RPMI8226 (cell line): ENCODE measurements around the gene ZFYVE21.
"Not testable (repeated sequence)": the region's sequence is repeated elsewhere in the genome, so short reads cannot be mapped to it uniquely, and the experiment has no call there.

Source experiments
- DNase-seq: peaks from one replicate; pipeline ENCODE4 v3.0.0-alpha.2; 2015

ZFYVE21 gene

DNA sequence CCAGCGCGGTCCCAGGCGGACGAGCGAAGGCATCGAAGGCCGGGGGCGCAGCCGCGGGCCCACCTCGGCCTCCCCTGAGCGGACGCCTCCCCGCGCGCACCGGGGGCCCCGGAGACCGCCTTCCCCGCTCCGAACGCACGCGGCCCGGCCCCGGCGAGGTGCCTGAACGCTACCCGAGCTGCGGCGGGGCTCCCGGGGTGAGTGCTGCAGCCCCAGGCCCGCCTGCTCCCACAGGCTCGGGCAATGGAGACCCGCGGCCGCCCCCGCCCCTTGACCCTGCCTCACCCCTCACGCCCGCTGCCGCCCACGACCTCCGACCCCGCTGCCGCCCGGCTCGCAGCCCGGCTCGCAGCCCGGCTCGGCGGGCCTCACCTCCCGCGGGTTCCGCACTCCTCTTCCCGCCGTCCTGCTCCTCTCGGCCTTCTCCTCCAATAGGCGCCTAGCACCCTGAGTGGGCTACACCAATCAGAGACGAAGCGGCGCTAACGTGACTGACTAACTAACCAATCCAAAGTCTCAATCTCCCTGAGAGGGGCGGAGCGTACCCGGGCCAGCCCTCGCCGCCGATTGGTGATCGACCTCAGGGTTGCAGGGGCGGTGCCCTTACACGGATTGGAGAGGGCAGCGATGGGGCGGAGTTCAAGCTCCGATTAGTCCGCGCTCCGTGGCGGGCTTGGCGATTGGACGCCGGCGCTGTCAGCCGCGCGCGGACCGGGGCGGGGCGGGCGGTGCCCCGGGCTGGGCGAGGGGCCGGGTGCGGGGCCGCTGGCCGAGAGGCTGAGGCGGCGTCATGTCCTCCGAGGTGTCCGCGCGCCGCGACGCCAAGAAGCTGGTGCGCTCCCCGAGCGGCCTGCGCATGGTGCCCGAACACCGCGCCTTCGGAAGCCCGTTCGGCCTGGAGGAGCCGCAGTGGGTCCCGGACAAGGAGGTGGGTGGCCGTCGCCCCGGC, at the start of gene ZFYVE21, which contains the start of gene XRCC3:
Gene ZFYVE21, plus strand, starts transcription at position 759 of the 949 bp plus-strand sequence. Its CDS starts 32 bp downstream, at position 791.
Gene XRCC3, minus strand, starts transcription at position 400 of the 949 bp plus-strand sequence. CDS start 4,364 bp downstream, outside the sequence.
- peak; percentile 97 for DNase-seq

DNA sequence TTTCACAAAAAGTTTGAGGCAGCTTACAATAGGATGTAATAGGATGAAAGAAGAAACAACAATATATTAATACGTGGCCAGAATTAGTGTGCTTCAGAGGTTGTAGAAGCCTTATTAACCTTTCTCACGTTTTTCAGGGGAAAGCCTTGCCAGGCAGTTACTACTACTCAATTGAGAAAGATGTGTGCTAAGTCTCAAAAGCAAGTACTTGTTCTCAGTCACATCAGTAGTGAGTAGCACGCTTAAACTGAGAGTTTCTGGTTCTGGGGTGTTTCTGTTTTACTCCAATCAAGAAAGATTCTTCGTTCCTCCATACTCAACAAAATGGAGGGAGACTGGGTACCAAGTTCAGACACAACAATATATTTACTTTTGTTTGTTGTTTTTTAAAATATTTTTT, 47.9 kb upstream of the ZFYVE21 start:
- DNase-seq: no peak

GRCh38 chr14:103668117-103668516, 47.5 kb upstream of the ZFYVE21 start:
- no peak for DNase-seq

DNA sequence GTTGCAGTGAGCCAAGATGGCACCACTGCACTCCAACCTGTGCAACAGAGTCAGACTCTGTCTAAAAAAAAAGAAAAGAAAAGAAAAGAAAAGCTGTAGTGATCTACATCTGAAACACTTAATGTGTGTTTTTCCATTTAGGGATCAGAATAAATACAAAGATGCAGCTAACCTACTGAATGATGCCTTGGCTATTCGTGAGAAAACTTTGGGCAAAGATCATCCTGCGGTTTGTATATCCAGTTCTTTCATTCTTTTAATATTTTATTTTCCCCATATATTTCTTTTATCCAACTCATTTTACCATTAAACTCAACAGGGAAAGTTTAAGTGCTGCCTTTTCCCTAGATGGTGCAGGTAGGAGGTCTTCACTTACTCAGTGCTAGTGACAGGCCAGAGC, 46.2 kb upstream of the ZFYVE21 start:
- DNase-seq: no peak

- DNase-seq: no peak
Observed at GRCh38 chr14:103671911-103672310, 43.7 kb upstream of the ZFYVE21 start.

GRCh38 chr14:103675957-103676356, 39.7 kb upstream of the ZFYVE21 start:
- no peak for DNase-seq

DNA sequence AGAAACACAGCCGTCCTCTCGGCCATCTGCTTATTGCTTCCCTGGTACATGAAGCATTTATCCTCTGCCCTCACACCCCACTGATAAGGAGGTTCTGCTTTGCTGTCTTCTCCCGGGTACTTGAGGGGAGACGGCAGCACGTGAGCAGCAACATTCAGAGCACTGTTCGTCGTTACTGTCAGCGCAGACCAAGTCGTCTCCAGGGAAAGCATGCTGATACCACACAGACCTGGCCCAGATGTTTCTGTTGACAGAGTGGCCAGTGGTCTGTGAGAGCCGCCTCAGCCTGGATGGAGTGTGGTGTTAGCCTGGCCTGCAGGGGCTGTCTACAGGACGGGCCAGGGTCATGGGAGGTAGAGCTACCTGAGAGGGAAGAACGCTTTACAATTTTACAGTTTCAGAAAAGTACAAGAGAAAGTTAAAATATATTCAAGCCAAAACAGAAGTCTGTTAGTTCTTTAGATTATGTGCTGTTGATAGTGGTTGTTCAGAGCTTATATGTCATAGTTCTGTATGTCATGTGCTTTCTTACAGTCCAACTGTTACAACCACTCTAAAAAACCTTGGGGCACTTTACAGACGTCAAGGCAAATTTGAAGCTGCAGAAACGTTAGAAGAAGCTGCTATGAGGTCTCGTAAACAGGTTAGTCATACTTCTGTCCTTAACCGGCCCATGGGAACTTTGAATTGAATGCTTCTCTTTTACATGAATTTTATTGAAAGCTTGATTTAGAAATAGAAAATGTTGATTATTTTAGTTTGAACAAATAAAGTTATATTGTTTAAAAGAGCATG, 38.5 kb upstream of the ZFYVE21 start:
- DNase-seq: no peak

DNA sequence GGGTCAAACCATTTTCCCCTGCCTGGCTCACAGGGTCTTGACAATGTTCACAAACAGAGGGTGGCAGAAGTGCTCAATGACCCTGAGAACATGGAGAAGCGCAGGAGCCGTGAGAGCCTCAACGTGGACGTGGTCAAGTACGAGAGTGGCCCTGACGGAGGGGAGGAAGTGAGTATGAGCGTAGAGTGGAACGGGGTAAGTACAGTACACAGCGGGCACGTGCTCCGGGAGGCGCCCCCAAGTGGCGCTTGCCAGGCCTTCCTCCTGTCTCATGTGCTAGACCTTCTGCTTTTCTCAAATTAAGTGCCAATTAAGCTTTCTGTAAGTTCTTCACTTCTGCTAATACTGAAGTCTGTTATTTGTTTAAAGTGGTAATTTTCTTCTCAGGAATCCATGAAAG, 36.3 kb upstream of the ZFYVE21 start:
- DNase-seq: peak; percentile 8

GRCh38 chr14:103680491-103681231, 34.9 kb upstream of the ZFYVE21 start:
- no peak for DNase-seq

- no peak for DNase-seq
Observed at GRCh38 chr14:103683139-103683538, 32.5 kb upstream of the ZFYVE21 start.

GRCh38 chr14:103684471-103684870, 31.1 kb upstream of the ZFYVE21 start:
- DNase-seq: no peak

GRCh38 chr14:103684871-103685270, 30.7 kb upstream of the ZFYVE21 start:
- no peak for DNase-seq

- DNase-seq: no peak
Observed at GRCh38 chr14:103685276-103686211, 30.1 kb upstream of the ZFYVE21 start.

DNA sequence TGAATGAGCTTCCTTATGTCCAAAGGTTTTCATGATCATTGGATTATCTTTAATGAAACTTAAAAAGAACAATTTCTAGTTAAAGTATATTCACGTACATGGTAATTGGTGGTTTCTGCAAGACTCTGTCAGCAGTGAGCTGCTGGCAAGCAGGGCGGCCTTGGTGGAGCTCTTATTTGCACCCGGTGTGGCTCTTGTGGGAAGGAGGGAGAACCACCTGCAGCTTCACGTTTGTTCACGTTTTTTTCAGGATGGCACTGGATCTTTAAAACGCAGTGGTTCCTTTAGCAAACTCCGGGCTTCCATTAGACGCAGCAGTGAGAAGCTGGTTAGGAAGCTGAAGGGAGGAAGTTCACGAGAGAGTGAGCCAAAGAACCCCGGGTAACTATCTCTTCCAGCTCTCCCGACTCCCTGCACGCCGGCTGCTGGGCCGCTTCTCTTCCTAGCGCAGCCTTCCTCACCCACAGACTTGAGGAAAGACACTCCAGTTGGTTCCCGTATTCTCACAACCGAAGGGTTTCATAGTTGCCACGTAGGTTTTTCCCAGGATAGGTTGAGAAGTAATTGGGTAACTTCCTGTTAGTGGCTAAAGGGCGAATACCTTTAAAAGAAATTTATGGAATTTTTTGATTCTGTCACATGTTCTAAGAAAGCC, 28.7 kb upstream of the ZFYVE21 start:
- DNase-seq: no peak

GRCh38 chr14:103687712-103688111, 27.9 kb upstream of the ZFYVE21 start:
- no peak for DNase-seq

- no peak for DNase-seq
Observed at GRCh38 chr14:103688441-103688840, 27.2 kb upstream of the ZFYVE21 start.

DNA sequence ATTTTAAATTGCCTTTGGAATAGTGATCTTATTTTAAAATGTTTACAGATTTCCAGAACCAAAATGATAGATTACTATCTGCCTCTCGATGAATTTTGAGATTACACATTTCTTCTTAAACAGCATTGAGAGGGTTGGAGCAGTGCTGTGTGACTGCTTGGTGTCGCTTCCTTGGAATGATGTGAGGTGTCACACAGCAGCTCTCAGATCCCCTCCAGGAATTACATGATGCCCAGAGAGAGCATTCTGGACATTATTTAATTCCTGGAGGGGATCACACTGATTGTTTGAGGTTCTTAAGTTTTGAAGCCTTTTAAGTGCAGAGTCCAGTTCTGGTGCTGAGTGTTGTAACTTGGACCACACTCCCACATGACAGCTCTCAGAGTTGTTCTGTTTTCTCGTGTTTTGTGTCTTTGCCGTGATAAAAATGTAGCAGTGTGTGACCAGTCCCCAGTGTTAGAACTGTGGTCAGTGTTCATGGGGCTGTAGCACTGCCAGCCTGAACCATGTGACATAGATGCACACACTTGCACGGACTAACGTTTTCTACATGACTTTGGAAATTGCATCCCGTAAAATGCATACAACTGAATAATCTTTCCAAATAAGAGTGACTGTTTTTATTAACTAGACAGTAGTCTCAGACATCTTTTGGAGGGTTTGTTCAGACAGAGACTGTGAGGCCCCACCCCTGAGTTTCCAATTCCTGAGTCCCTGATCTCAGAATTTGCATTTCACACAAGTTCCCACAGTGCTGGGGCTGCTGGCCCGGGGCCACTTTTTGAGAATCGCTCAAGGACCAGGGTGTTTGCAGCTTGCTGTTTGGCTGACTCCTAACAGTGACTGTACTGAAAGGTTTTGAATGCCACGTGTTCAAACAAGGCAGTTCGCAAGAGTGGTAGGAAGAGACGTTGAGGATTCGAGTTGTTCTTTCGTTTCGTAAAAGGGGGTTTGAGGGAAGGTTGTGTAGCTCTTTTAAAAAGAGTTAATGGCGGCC, 26.4 kb upstream of the ZFYVE21 start:
- DNase-seq: no peak

DNA sequence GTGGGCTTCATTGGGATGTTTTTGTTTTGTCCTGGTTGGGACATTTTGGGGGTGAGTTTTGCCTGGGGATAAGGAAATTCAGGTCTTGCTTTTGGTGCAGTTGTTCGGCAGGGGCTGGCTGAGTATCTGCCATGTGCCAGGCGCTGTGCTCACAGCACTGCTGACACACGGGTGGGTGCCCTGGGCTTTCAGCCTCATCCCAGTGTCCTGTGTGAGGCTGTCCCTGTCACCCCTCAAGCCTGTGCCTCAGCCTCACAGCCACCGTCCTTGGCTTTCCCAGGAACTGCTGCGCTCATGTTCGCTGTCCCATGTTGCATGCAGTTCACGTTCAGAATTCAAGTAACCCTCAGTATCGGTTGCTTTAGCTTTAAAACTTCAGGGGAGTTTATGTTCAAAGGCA, 25.3 kb upstream of the ZFYVE21 start:
- no peak for DNase-seq

DNA sequence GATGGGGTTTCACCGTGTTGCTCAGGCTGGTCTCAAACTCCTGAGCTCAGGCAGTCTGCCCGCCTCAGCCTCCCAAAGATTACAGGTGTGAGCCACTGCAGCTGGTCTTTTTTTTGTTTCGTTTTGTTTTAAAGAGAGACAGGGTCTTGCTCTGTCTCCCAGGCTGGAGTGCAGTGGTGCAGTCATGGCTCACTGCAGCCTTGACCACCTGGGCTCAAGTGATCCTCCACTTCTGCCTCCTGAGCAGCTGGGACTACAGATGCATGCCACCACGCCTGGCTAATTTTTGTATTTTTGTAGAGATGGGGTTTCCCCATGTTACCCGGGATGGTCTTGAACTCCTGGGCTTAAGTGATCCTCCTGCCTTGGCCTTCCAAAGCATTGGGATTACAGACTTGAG, 24.0 kb upstream of the ZFYVE21 start:
- not testable (repeated sequence) for DNase-seq

- no peak for DNase-seq
Observed at GRCh38 chr14:103692159-103692558, 23.5 kb upstream of the ZFYVE21 start.
